Adipocyte (in vitro differentiated cells): ENCODE data around the gene FAM20B.

Source experiments
- DNase-seq: peaks from one replicate; pipeline ENCODE4 v3.0.0-alpha.2; 2015; ENCODE audit warnings: low read depth
- H3K27me3 ChIP-seq: replicated peaks from 2 replicates; pipeline ENCODE4 v1.7.0; 2013; ENCODE audit warnings: mild to moderate bottlenecking, low read length, moderate library complexity; ENCODE audit not compliant: control insufficient read depth, insufficient read depth
- H3K36me3 ChIP-seq: 2 replicates; pipeline ENCODE4 v1.7.0; 2013; ENCODE audit warnings: low read length, mild to moderate bottlenecking, moderate library complexity; ENCODE audit not compliant: control insufficient read depth, insufficient read depth, severe bottlenecking
- H3K4me1 ChIP-seq: 2 replicates; pipeline ENCODE4 v1.7.0; 2013; ENCODE audit warnings: mild to moderate bottlenecking, low read length, moderate library complexity; ENCODE audit not compliant: control insufficient read depth, insufficient read depth
- H3K4me3 ChIP-seq: 2 replicates; pipeline ENCODE4 v1.7.0; 2013; ENCODE audit warnings: mild to moderate bottlenecking, low read length, moderate library complexity
- H3K9ac ChIP-seq: 2 replicates; pipeline ENCODE4 v1.7.0; 2013; ENCODE audit warnings: mild to moderate bottlenecking, low read length, moderate library complexity
- H3K9me3 ChIP-seq: 2 replicates; pipeline ENCODE4 v1.7.0; 2013; ENCODE audit warnings: mild to moderate bottlenecking, low read length, moderate library complexity; ENCODE audit not compliant: control insufficient read depth

Gene FAM20B

GRCh38 chr1:179025975-179026812 lies 500 bp downstream of the FAM20B start:
- peak overlapping the region; percentile 93 for H3K4me3 ChIP-seq
- H3K36me3 ChIP-seq = no peaks in the 10 kb centered on the region
- peak; percentile 76 for DNase-seq
- no peaks in the 10 kb centered on the region for H3K9me3 ChIP-seq
- H3K27me3 ChIP-seq = no peaks in the 10 kb centered on the region
- peak overlapping the region; percentile 92 for H3K9ac ChIP-seq
- H3K4me1 ChIP-seq = peaks cover 47% of the 10 kb centered on the region

GRCh38 chr1:179026813-179027669 lies 1.3 kb downstream of the FAM20B start:
- peak overlapping the region; percentile 93 for H3K4me3 ChIP-seq
- no peaks in the 10 kb centered on the region for H3K9me3 ChIP-seq
- peak overlapping the region; percentile 92 for H3K9ac ChIP-seq
- no peak for DNase-seq
- H3K27me3 ChIP-seq = no peaks in the 10 kb centered on the region
- H3K4me1 ChIP-seq = peaks cover 51% of the 10 kb centered on the region
- H3K36me3 ChIP-seq = no peaks in the 10 kb centered on the region

GRCh38 chr1:179029321-179029759 lies 3.6 kb downstream of the FAM20B start:
- H3K9me3 ChIP-seq = no peaks in the 10 kb centered on the region
- H3K4me1 ChIP-seq = peaks cover 70% of the 10 kb centered on the region
- no peak overlapping the region for H3K9ac ChIP-seq
- no peaks in the 10 kb centered on the region for H3K36me3 ChIP-seq
- DNase-seq = no peak
- H3K27me3 ChIP-seq = no peaks in the 10 kb centered on the region
- H3K4me3 ChIP-seq = no peak overlapping the region

DNA sequence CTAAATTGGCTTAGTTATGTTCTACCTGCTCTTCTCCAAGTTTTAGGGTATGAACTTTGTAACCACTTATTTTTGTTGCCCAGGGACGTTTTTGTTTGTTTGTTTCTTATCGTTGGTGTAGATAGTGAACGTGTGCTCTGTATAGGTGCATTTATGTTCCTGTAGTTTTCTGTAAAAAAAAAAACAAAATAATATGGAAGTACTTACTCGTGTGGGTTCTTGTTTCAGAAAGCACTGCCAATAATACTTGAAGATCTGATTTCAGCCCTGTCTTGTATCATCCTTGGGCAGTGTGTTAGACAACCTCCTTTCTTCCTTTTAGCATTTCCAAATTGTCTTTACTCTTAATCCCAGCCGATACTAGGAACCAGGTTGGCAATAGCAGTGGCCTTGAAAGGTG lies 4.4 kb downstream of the FAM20B start:
- Histone ChIP-seq H3K4me3 (no peak overlapping the region), H3K4me1 (peaks cover 74% of the 10 kb centered on the region), H3K9me3 (no peaks in the 10 kb centered on the region), H3K9ac (no peak overlapping the region), H3K27me3 (no peaks in the 10 kb centered on the region), H3K36me3 (no peaks in the 10 kb centered on the region)
- DNase-seq = no peak

GRCh38 chr1:179030683-179031082 lies 5.0 kb downstream of the FAM20B start:
- Histone ChIP-seq H3K36me3 (no peaks in the 10 kb centered on the region), H3K9ac (no peak overlapping the region), H3K4me1 (peaks cover 76% of the 10 kb centered on the region), H3K27me3 (no peaks in the 10 kb centered on the region), H3K4me3 (no peak overlapping the region), H3K9me3 (no peaks in the 10 kb centered on the region)
- no peak for DNase-seq

DNA sequence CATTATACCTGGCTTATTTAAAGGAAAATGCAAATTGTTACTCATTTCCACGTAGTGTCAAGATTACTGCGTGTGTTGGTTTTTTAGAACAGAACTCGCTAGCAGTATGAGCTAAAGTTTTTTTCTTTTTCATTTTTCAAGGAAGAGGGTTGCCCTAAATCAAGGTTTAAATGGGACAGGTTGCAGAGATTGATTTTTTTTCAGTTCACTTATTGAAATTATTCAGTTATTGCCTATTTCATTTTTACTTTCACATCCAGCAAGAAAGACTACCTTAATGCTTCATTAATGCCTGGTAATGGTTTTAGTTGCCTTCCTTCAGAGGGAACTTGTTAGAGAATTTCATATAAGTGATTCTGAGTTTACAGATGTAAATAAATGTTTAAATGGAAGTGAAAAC lies 5.6 kb downstream of the FAM20B start:
- peaks cover 76% of the 10 kb centered on the region for H3K4me1 ChIP-seq
- no peaks in the 10 kb centered on the region for H3K27me3 ChIP-seq
- no peaks in the 10 kb centered on the region for H3K36me3 ChIP-seq
- H3K9ac ChIP-seq = no peak overlapping the region
- no peak overlapping the region for H3K4me3 ChIP-seq
- no peak for DNase-seq
- no peaks in the 10 kb centered on the region for H3K9me3 ChIP-seq

GRCh38 chr1:179031855-179032513 lies 6.3 kb downstream of the FAM20B start:
- H3K9me3 ChIP-seq = no peaks in the 10 kb centered on the region
- peaks cover 75% of the 10 kb centered on the region for H3K4me1 ChIP-seq
- H3K4me3 ChIP-seq = peak overlapping the region; percentile 40
- no peak for DNase-seq
- no peaks in the 10 kb centered on the region for H3K27me3 ChIP-seq
- H3K36me3 ChIP-seq = no peaks in the 10 kb centered on the region
- peak overlapping the region; percentile 66 for H3K9ac ChIP-seq

DNA sequence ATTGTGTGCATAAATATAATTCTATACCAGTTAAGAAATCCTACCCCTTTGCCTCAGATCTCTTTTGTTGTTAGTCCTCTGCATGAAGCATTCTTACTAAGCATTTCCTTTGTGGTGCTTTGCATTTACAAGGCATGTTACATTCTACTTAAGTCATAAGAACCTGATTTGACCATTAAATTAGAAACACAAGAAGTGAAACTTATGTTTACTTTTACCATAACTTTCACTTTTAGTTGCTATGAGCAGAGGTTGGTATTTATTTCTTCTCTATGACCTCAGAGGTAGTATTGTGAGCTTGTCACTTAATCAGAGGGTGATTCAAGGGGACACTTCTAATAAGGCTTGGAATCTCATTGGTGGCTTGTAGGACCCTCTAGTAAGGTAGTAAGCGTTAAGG lies 9.0 kb downstream of the FAM20B start:
- Histone ChIP-seq H3K36me3 (no peaks in the 10 kb centered on the region), H3K27me3 (no peaks in the 10 kb centered on the region), H3K9ac (no peak overlapping the region), H3K9me3 (no peaks in the 10 kb centered on the region), H3K4me1 (peaks cover 79% of the 10 kb centered on the region), H3K4me3 (no peak overlapping the region)
- DNase-seq = peak; percentile 67

DNA sequence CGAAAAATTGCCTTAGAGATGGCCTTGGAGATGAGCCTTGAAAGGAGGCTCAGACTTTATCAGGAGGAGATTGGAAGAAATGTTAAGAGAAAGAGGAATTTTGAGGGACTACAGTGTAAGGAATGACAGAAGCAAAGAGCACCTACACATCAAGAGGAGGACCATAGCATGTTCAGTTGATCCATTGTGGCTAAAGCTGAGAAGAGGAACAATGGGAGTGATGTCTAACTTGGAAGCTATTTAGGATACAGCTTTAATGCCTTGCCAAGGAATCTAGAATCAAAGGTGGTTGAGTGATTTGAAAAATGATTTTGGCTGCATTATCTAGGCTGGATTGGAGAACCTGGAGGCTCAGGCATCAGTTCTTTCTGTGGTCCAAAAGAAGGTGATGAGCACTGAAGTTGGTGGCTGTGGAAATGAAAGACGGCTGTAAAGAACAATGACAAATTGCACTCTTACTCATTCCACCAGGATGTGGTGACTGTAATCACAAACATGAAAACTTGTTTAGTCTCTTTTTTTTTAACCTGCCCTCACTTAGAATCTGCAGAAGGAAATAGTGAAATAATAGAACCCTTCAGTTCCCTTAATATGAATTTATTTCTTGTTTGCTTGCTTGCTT lies 11.3 kb downstream of the FAM20B start:
- Histone ChIP-seq H3K4me1 (peaks cover 57% of the 10 kb centered on the region), H3K36me3 (no peaks in the 10 kb centered on the region), H3K9me3 (no peaks in the 10 kb centered on the region), H3K4me3 (no peak overlapping the region), H3K27me3 (no peaks in the 10 kb centered on the region), H3K9ac (no peak overlapping the region)
- DNase-seq = no peak

DNA sequence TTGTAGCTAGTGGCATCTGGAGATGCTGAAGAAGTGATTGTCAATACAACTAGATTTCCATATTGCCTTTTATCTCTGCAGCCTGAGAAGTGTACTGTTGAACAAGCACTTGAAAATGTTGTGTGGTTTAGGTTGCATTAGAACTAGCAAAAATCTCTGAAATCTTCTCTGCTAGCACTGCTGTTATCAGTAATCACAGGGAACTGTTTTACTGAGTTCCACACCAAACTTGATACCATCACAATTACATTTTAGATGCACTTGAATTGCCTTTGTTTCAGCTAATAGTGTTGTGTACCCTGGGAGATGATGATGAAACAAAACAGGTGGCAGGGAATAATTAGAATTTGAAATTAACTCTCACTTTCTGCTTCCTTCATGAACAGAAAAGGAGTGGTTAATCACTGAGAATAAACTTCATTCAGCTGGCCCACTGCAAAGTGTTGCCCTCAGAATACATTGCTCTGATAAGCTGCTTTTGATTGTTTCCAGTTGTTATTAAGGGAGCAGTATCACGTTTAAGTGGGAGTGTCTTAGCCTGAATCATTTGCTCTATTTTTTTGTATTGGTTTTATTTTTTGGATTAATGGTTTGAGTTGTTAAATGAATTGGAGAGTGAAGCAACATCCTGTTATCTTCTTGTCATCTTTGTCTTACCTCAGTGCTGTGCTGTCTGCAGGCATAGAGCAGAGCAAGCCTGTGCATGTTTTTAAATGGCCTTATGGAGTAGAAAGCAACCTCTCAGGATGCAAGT lies 13.0 kb downstream of the FAM20B start:
- Histone ChIP-seq H3K4me3 (no peak overlapping the region), H3K9ac (peak overlapping the region; percentile 17), H3K36me3 (no peaks in the 10 kb centered on the region), H3K4me1 (peaks cover 42% of the 10 kb centered on the region), H3K27me3 (no peaks in the 10 kb centered on the region), H3K9me3 (no peaks in the 10 kb centered on the region)
- DNase-seq = peak; percentile 19
